GM21526 (cell line): ENCODE measurements around the gene CEP55.
"Not testable (repeated sequence)": the region's sequence is repeated elsewhere in the genome, so short reads cannot be mapped to it uniquely, and the experiment has no call there.

Experiments used
- ATAC-seq: cut with Tn5 transposase; IDR thresholded peaks from one replicate; pipeline ENCODE4 v1.9.1; 2021; ENCODE audit warnings: moderate library complexity; ENCODE audit not compliant: unreplicated experiment, low FRiP score

Gene CEP55

GRCh38 chr10:93505075-93505474, 8.7 kb downstream of the CEP55 start:
- ATAC-seq = no peak

GRCh38 chr10:93509816-93510215, 13.4 kb downstream of the CEP55 start:
- ATAC-seq = no peak

- ATAC-seq = no peak
These were observed 16.2 kb downstream of the CEP55 start for GRCh38 chr10:93512565-93512964.

- ATAC-seq = no peak
These were observed 16.7 kb downstream of the CEP55 start for GRCh38 chr10:93513091-93513490.

GRCh38 chr10:93514521-93514920, 18.1 kb downstream of the CEP55 start:
- ATAC-seq = no peak

- no peak for ATAC-seq
These were observed 18.9 kb downstream of the CEP55 start for GRCh38 chr10:93515071-93516005.

- no peak for ATAC-seq
These were observed 19.6 kb downstream of the CEP55 start for GRCh38 chr10:93516006-93516380.

GRCh38 chr10:93518531-93518930, 22.1 kb downstream of the CEP55 start:
- ATAC-seq = no peak

- ATAC-seq = no peak
These were observed 38.9 kb downstream of the CEP55 start for GRCh38 chr10:93535293-93535692.

GRCh38 chr10:93540871-93541270, 44.5 kb downstream of the CEP55 start:
- not testable (repeated sequence) for ATAC-seq

- ATAC-seq = no peak
These were observed 45.3 kb downstream of the CEP55 start for GRCh38 chr10:93541402-93542357.

GRCh38 chr10:93542358-93542791, 46.0 kb downstream of the CEP55 start:
- no peak for ATAC-seq

- not testable (repeated sequence) for ATAC-seq
These were observed 50.6 kb downstream of the CEP55 start for GRCh38 chr10:93546995-93547394.

GRCh38 chr10:93547522-93547921, 51.1 kb downstream of the CEP55 start:
- ATAC-seq = no peak

- ATAC-seq = no peak
These were observed 52.1 kb downstream of the CEP55 start for GRCh38 chr10:93548376-93549071.

- no peak for ATAC-seq
These were observed 54.2 kb downstream of the CEP55 start for GRCh38 chr10:93550606-93551005.

GRCh38 chr10:93552780-93553179, 56.4 kb downstream of the CEP55 start:
- ATAC-seq = no peak

- ATAC-seq = no peak
These were observed 57.3 kb downstream of the CEP55 start for GRCh38 chr10:93553482-93554315.

GRCh38 chr10:93554316-93554663, 57.9 kb downstream of the CEP55 start:
- no peak for ATAC-seq
